DND-41 (cell line): ENCODE measurements around the gene NFIB.

Experiments
- ATAC-seq: fragments of 200-7000 bp; cut with Tn5 transposase; 3 replicates; pipeline ENCODE4 v1.9.1; 2021; ENCODE audit warnings: low read depth; ENCODE audit not compliant: insufficient read depth
- DNase-seq: peaks from one replicate; pipeline ENCODE4 v3.0.0-alpha.2; 2020
- H2AFZ ChIP-seq: 2 replicates; pipeline ENCODE4 v1.6.0; 2012; ENCODE audit warnings: low read depth, low read length
- H3K27ac ChIP-seq: 2 replicates; pipeline ENCODE4 v1.5.1; 2012; ENCODE audit warnings: low read length, inconsistent platforms
- H3K27me3 ChIP-seq: fragments of 200-600 bp; sonication (generic); 2 replicates; pipeline ENCODE4 v1.6.0; 2012; ENCODE audit warnings: low read length, mild to moderate bottlenecking, inconsistent platforms; ENCODE audit not compliant: insufficient read depth, poor library complexity
- H3K36me3 ChIP-seq: 2 replicates; pipeline ENCODE4 v1.5.1; 2012; ENCODE audit warnings: low read length, inconsistent platforms; ENCODE audit not compliant: insufficient read depth
- H3K4me1 ChIP-seq: 2 replicates; pipeline ENCODE4 v1.5.1; 2012; ENCODE audit warnings: mild to moderate bottlenecking, low read length; ENCODE audit not compliant: insufficient read depth
- H3K4me2 ChIP-seq: 2 replicates; pipeline ENCODE4 v1.6.0; 2012; ENCODE audit warnings: mild to moderate bottlenecking, moderate library complexity, low read length, inconsistent platforms; ENCODE audit not compliant: insufficient read depth
- H3K4me3 ChIP-seq, 2 experiments: fragments of 200-600 bp in 1 of 2; shearing (Covaris generic) in 1 of 2; 2 replicates each; pipeline ENCODE4 v1.5.1; 2012 to 2016; ENCODE audit warnings: inconsistent platforms in 2 of 2, low read length in 2 of 2, mild to moderate bottlenecking in 2 of 2, low read depth in 1 of 2, moderate library complexity in 1 of 2
- H3K79me2 ChIP-seq: 2 replicates; pipeline ENCODE4 v1.6.0; 2012; ENCODE audit warnings: low read length, inconsistent platforms; ENCODE audit not compliant: insufficient read depth
- H3K9ac ChIP-seq: 2 replicates; pipeline ENCODE4 v1.6.0; 2012; ENCODE audit warnings: low read depth, mild to moderate bottlenecking, inconsistent platforms, low read length, moderate library complexity
- H3K9me3 ChIP-seq: 2 replicates; pipeline ENCODE4 v1.5.1; 2012; ENCODE audit warnings: low read length, moderate library complexity, mild to moderate bottlenecking, inconsistent platforms; ENCODE audit not compliant: insufficient read depth, severe bottlenecking
- H4K20me1 ChIP-seq: 2 replicates; pipeline ENCODE4 v1.6.0; 2012; ENCODE audit warnings: low read length; ENCODE audit not compliant: insufficient read depth
- EZH2 ChIP-seq: IDR thresholded peaks from 3 replicates; pipeline ENCODE4 v1.6.1; 2012; ENCODE audit warnings: borderline replicate concordance, low read depth, mild to moderate bottlenecking, moderate library complexity, low read length, inconsistent platforms; ENCODE audit not compliant: severe bottlenecking
- TF ChIP-seq, protein P1 (sequence below): IDR thresholded peaks from 2 replicates; pipeline ENCODE4 v1.5.1; 2012; ENCODE audit warnings: borderline replicate concordance, low read length, moderate library complexity, mild to moderate bottlenecking; ENCODE audit not compliant: poor library complexity, severe bottlenecking; ENCODE audit errors: extremely low read depth

NFIB gene

DNA sequence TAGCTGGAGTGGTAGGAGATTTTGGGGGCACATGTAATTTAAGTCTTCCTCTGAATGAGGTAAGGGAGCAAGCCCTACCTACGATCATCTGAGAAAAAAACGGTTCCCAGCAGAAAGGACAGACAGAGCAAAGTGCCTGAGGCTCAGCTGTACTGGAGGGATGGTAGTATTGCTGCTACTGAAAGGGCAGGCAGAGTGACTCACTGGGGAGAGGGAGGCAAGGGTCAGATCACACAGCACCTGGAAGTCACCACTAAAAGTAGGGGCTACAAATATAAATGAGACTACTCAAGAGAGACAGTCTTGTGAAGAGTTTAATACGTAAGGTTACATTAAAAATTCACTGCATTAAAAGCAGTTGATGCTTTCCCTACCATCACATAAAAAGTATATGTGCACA is 75.9 kb downstream of the NFIB start:
- no peak for ATAC-seq
- H4K20me1 ChIP-seq, result no peaks in the 10 kb centered on the region

DNA sequence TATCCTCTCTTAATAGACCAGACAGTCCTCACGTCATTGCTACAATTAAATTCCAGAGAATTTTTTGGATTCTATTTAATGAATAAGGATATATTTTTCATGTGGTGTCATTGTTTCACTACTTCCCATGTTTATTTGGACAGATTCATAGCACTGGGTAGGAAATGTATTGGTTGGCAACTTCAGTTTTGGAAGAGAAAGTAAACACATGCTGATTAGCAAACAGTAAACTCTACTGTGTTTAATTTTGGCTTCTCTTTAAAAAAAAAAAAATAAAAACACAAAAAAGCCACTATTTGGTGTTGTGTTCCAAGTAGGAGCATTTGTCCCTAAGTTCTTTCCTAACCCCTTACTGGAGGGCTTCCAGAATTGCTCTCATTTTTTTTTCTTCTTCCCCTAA is 77.3 kb downstream of the NFIB start:
- H3K4me3 ChIP-seq, result no peak overlapping the region
- DNase-seq, result no peak

More for the DNA sequence above, 75.9 kb downstream of the NFIB start:
- H3K4me3 ChIP-seq, result no peak overlapping the region
- H3K9ac ChIP-seq, result no peak overlapping the region
- H3K36me3 ChIP-seq, result no peaks in the 10 kb centered on the region
- no peaks in the 10 kb centered on the region for H3K79me2 ChIP-seq
- DNase-seq, result no peak
- H3K4me2 ChIP-seq, result no peak overlapping the region
- no peaks in the 10 kb centered on the region for H3K27me3 ChIP-seq
- no peak overlapping the region for H2AFZ ChIP-seq
- no peaks in the 10 kb centered on the region for H3K9me3 ChIP-seq
- no peak overlapping the region for H3K27ac ChIP-seq
- no peaks in the 10 kb centered on the region for H3K4me1 ChIP-seq
- TF ChIP-seq, protein P1, sequence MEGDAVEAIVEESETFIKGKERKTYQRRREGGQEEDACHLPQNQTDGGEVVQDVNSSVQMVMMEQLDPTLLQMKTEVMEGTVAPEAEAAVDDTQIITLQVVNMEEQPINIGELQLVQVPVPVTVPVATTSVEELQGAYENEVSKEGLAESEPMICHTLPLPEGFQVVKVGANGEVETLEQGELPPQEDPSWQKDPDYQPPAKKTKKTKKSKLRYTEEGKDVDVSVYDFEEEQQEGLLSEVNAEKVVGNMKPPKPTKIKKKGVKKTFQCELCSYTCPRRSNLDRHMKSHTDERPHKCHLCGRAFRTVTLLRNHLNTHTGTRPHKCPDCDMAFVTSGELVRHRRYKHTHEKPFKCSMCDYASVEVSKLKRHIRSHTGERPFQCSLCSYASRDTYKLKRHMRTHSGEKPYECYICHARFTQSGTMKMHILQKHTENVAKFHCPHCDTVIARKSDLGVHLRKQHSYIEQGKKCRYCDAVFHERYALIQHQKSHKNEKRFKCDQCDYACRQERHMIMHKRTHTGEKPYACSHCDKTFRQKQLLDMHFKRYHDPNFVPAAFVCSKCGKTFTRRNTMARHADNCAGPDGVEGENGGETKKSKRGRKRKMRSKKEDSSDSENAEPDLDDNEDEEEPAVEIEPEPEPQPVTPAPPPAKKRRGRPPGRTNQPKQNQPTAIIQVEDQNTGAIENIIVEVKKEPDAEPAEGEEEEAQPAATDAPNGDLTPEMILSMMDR, result no peak
- no peak for TF ChIP-seq EZH2

DNA sequence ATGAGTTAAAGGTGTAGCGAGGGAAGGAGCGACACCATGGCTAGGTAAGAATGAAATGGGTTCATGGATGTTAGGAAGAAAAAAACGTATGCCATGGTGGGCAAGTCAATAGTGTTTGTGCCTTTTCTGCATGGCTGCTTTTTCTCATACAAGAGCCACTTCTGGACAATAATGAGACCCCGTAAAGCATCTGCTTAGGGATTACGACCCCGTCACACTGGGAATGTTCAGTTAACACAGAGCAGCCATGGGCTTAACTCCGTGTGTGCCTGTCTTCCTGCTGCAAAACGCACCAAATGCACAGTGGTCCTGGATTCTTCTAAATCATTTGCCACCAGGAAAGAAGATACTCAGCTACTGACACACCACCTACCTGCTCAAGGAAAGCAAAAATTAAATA is 81.8 kb downstream of the NFIB start:
- Histone ChIP-seq H3K79me2 (no peaks in the 10 kb centered on the region), H2AFZ (no peak overlapping the region), H3K36me3 (no peaks in the 10 kb centered on the region), H3K9me3 (no peaks in the 10 kb centered on the region), H3K9ac (no peak overlapping the region), H4K20me1 (no peaks in the 10 kb centered on the region), H3K4me2 (no peak overlapping the region), H3K4me3 (no peak overlapping the region), H3K27me3 (no peaks in the 10 kb centered on the region), H3K27ac (no peak overlapping the region), H3K4me1 (no peaks in the 10 kb centered on the region)
- DNase-seq, result no peak
- no peak for TF ChIP-seq EZH2
- TF ChIP-seq, protein P1, result no peak
- ATAC-seq, result no peak

More for the DNA sequence above, 77.3 kb downstream of the NFIB start:
- H3K27ac ChIP-seq, result no peak overlapping the region
- H3K9me3 ChIP-seq, result no peaks in the 10 kb centered on the region
- H3K4me2 ChIP-seq, result no peak overlapping the region
- no peaks in the 10 kb centered on the region for H3K4me1 ChIP-seq
- H3K79me2 ChIP-seq, result no peaks in the 10 kb centered on the region
- H3K27me3 ChIP-seq, result no peaks in the 10 kb centered on the region
- H3K9ac ChIP-seq, result no peak overlapping the region
- no peak for ATAC-seq
- no peak overlapping the region for H2AFZ ChIP-seq
- H3K36me3 ChIP-seq, result no peaks in the 10 kb centered on the region
- H4K20me1 ChIP-seq, result no peaks in the 10 kb centered on the region
- TF ChIP-seq, protein P1, result no peak
- no peak for TF ChIP-seq EZH2
